Measurements from ENCODE around the gene DOK5. TPM values are rescaled to one million over a fixed set of nuclear protein-coding genes. Genes with fewer than 3 reads are reported as not detected.

The DOK5 gene
- total and polyA plus RNA-seq, 2 donors (not counting 3 experiments of a cell fraction or from before 2014, with no cell fraction given), result 3.5 to 14.2 TPM

- ChIA-PET POLR2A (no interaction called here), CTCF (interaction anchor here (0.8 kb wide), 1 partner anchor 11 kb away, joined by 4 read pairs; no protein-coding TSS in a partner anchor)
- intact Hi-C loops (cut with micrococcal nuclease) (no loop called here), dilution Hi-C loops (cut with MboI; ENCODE audit: extremely low pct_ligation_motif_present, low sequenced_read_pairs) (no loop called here)
- no peaks in the 10 kb centered on the region for H4K20me1 ChIP-seq (replicated peaks; ENCODE audit: control insufficient read depth, extremely low read depth, insufficient read depth, low read length)
- H3K9me3 ChIP-seq (replicated peaks; ENCODE audit: control insufficient read depth, insufficient read depth, low read length), result no peaks in the 10 kb centered on the region
- DNase-seq (ENCODE audit: low read depth, low spot score), result no peak
- no peak overlapping the region for H2AFZ ChIP-seq (ENCODE audit: low read depth, low read length)
- no peak overlapping the region for H3K4me2 ChIP-seq (ENCODE audit: insufficient read depth, low read length)
- no peaks in the 10 kb centered on the region for H3K9me1 ChIP-seq (replicated peaks; ENCODE audit: control insufficient read depth, extremely low read depth, insufficient read depth, low read length)
- no peaks in the 10 kb centered on the region for H3K36me3 ChIP-seq (ENCODE audit: control insufficient read depth in 2 of 2, extremely low read depth in 1 of 2, insufficient read depth in 2 of 2, low read length in 2 of 2)
- H3K27ac ChIP-seq (ENCODE audit: insufficient read depth, low read depth, low read length), result no peak overlapping the region
- H3K4me3 ChIP-seq (replicated peaks in 1 of 3; ENCODE audit: insufficient read depth in 1 of 3, low read depth in 1 of 3, low read length in 3 of 3), result no peak overlapping the region
- H3K79me2 ChIP-seq (ENCODE audit: control insufficient read depth, insufficient read depth, low read length), result no peaks in the 10 kb centered on the region
- no peak overlapping the region for H3K9ac ChIP-seq (replicated peaks; ENCODE audit: extremely low read depth, insufficient read depth, low read length)
- no peaks in the 10 kb centered on the region for H3K4me1 ChIP-seq (ENCODE audit: control insufficient read depth, extremely low read depth, insufficient read depth, low read length)
- no TSS peak for BruUV-seq (replicated peaks)
- TF ChIP-seq POLR2AphosphoS5 (IDR thresholded peaks at IDR 0.05; ENCODE audit: insufficient read depth, low read depth, low read length) (no peak), FOS (IDR thresholded peaks at IDR 0.05; ENCODE audit: borderline replicate concordance, insufficient read depth, low read length) (no peak), EZH2 (IDR thresholded peaks at IDR 0.05; ENCODE audit: borderline replicate concordance, low read depth, low read length, severe bottlenecking) (no peak), GATA2 (IDR thresholded peaks at IDR 0.05; ENCODE audit: insufficient read depth, insufficient read length, low read depth, low read length) (no peak), CTCF (IDR thresholded peaks at IDR 0.05; ENCODE audit: extremely low read depth in 1 of 2, insufficient read depth in 1 of 2, low read depth in 1 of 2, low read length in 2 of 2) (no peak), MYC (IDR thresholded peaks at IDR 0.05; ENCODE audit: low read depth, low read length) (no peak), JUN (IDR thresholded peaks at IDR 0.05; ENCODE audit: borderline replicate concordance, insufficient read depth, insufficient read length, low read depth) (no peak), POLR2A (IDR thresholded peaks at IDR 0.05; ENCODE audit: low read depth, low read length) (no peak)
- TF ChIP-seq, protein P1, sequence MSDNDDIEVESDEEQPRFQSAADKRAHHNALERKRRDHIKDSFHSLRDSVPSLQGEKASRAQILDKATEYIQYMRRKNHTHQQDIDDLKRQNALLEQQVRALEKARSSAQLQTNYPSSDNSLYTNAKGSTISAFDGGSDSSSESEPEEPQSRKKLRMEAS (IDR thresholded peaks at IDR 0.05; ENCODE audit: insufficient read depth, insufficient read length), result no peak
- no peaks in the 10 kb centered on the region for H3K27me3 ChIP-seq (ENCODE audit: control insufficient read depth in 2 of 2, insufficient read depth in 2 of 2, low read length in 2 of 2)
- no peak for FAIRE-seq
Measured at GRCh38 chr20:54468082-54468481, 7.3 kb upstream of the DOK5 start.
